T-helper 22 cell (primary cell): Measurements from ENCODE around the gene HSF5.

Source experiments
- DNase-seq: peaks from one replicate; pipeline ENCODE4 v3.0.0-alpha.2; 2020; ENCODE audit warnings: low read depth

Gene HSF5

GRCh38 chr17:58383892-58384462, 104.2 kb downstream of the HSF5 start:
- no peak for DNase-seq

GRCh38 chr17:58382872-58383242, 105.4 kb downstream of the HSF5 start:
- no peak for DNase-seq

GRCh38 chr17:58382108-58382871, 105.9 kb downstream of the HSF5 start:
- DNase-seq = no peak

- DNase-seq = no peak
Measured at GRCh38 chr17:58381124-58382035, 106.8 kb downstream of the HSF5 start.

- no peak for DNase-seq
Measured at GRCh38 chr17:58380207-58381123, 107.7 kb downstream of the HSF5 start.

GRCh38 chr17:58379511-58379824, 108.7 kb downstream of the HSF5 start:
- DNase-seq = no peak

- DNase-seq = no peak
Measured at GRCh38 chr17:58378733-58379510, 109.3 kb downstream of the HSF5 start.

GRCh38 chr17:58377661-58378060, 110.5 kb downstream of the HSF5 start:
- no peak for DNase-seq

GRCh38 chr17:58377093-58377601, 111.1 kb downstream of the HSF5 start:
- no peak for DNase-seq

- no peak for DNase-seq
Measured at GRCh38 chr17:58376472-58377000, 111.7 kb downstream of the HSF5 start.

- DNase-seq = no peak
Measured at GRCh38 chr17:58375811-58376210, 112.4 kb downstream of the HSF5 start.

GRCh38 chr17:58375256-58375655, 113.0 kb downstream of the HSF5 start:
- DNase-seq = no peak

- DNase-seq = no peak
Measured at GRCh38 chr17:58373923-58374322, 114.3 kb downstream of the HSF5 start.

GRCh38 chr17:58373003-58373402, 115.2 kb downstream of the HSF5 start:
- DNase-seq = no peak

- DNase-seq = no peak
Measured at GRCh38 chr17:58371300-58371950, 116.8 kb downstream of the HSF5 start.

- DNase-seq = no peak
Measured at GRCh38 chr17:58370716-58371115, 117.5 kb downstream of the HSF5 start.

- DNase-seq = no peak
Measured at GRCh38 chr17:58370309-58370708, 117.9 kb downstream of the HSF5 start.
